Thoracic aorta endothelial cell (primary cell): ENCODE results near the gene RTP4. TPM values are rescaled to one million over a fixed set of nuclear protein-coding genes. Genes with fewer than 3 reads are reported as not detected.

ENCODE experiments used
- total RNA-seq: library from RNA; depleted of rRNA; stranded (reverse); fragments of >200 nt; gene quantifications from 2 replicates; pipeline ENCODE4 v1.2.3, GENCODE V29; 2012

Gene RTP4, protein sequence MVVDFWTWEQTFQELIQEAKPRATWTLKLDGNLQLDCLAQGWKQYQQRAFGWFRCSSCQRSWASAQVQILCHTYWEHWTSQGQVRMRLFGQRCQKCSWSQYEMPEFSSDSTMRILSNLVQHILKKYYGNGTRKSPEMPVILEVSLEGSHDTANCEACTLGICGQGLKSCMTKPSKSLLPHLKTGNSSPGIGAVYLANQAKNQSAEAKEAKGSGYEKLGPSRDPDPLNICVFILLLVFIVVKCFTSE
- total RNA-seq, result 0.22 TPM in 1 of 2 replicates, not detected in the other

DNA sequence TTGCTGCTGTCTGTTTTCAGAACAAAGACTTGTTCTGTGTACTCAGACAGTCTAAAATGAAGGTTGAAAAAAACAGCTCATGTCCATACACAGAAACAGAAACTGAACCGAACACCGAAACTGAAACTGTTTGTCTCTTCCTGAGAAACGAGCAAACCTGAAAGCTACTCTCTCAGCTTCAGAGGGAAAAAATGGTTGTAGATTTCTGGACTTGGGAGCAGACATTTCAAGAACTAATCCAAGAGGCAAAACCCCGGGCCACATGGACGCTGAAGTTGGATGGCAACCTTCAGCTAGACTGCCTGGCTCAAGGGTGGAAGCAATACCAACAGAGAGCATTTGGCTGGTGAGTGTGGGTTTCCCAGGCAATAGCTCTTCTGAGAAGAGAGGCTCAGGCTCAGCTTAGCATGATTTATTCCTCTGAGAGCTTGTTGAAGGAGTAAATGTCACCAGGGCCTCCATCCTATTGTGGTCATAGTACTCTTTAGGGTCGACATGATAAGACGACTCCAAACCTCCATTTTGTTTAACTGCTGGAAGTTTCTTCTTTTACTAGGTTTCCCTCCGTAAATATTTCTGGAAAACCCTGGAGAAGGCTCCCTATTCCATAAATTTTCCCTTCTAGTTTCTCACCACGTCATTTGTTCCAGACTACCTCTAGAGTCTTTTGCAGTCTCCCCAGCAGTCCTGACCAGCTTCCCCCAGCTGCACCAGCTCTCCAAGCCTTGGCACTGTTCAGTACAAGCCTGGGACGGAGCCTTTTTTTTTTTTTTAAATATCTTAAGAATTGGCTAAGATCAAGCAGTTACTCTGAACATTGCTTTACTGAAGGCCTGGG is at the start of gene RTP4:
Gene RTP4 (plus strand): TSS at position 135 of the 838 bp plus-strand sequence. CDS start 57 bp downstream, at position 192.

Other genes with a start within 250 kb of the RTP4 start
- gene RPL39L, start 228.9 kb upstream of the RTP4 start, total RNA-seq, result 23.8 and 28.9 TPM in 2 replicates
- 0.13 TPM in 1 of 2 replicates, not detected in the other for gene RTP1, start 170.9 kb upstream of the RTP4 start, total RNA-seq
- 0.14 and 0.27 TPM in 2 replicates for gene MASP1, start 76.6 kb upstream of the RTP4 start, total RNA-seq